Ishikawa (cell line): Measurements from ENCODE around the gene TFIP11.

Source experiments
- CEBPB ChIP-seq: IDR thresholded peaks from 2 replicates; pipeline ENCODE4 v1.6.1; 2012
- CREB1 ChIP-seq: IDR thresholded peaks from 2 replicates; pipeline ENCODE4 v1.6.1; 2012; ENCODE audit warnings: low read depth
- EGR1 ChIP-seq: IDR thresholded peaks from 2 replicates; pipeline ENCODE4 v1.6.1; 2012
- EP300 ChIP-seq: IDR thresholded peaks from 2 replicates; pipeline ENCODE4 v1.6.1; 2012; ENCODE audit warnings: borderline replicate concordance
- FOXM1 ChIP-seq: IDR thresholded peaks from 2 replicates; pipeline ENCODE4 v1.6.1; 2012; ENCODE audit warnings: low read depth, borderline replicate concordance
- NFIC ChIP-seq: IDR thresholded peaks from 2 replicates; pipeline ENCODE4 v1.6.1; 2012
- RAD21 ChIP-seq: IDR thresholded peaks from 2 replicates; pipeline ENCODE4 v1.6.1; 2012; ENCODE audit warnings: low read depth
- TAF1 ChIP-seq: IDR thresholded peaks from 2 replicates; pipeline ENCODE4 v1.6.1; 2012; ENCODE audit warnings: low read depth, mild to moderate bottlenecking
- TCF12 ChIP-seq: IDR thresholded peaks from 2 replicates; pipeline ENCODE4 v1.6.1; 2012; ENCODE audit warnings: low read depth
- TEAD4 ChIP-seq: IDR thresholded peaks from 2 replicates; pipeline ENCODE4 v1.6.1; 2012
- YY1 ChIP-seq: IDR thresholded peaks from 2 replicates; pipeline ENCODE4 v1.6.1; 2012; ENCODE audit warnings: low read depth
- ZBTB7A ChIP-seq: IDR thresholded peaks from 2 replicates; pipeline ENCODE4 v1.6.1; 2012; ENCODE audit warnings: low read depth
- TF ChIP-seq, protein P1 (sequence below): IDR thresholded peaks from 2 replicates; pipeline ENCODE4 v1.6.1; 2012
- TF ChIP-seq, protein P2 (sequence below): IDR thresholded peaks from 2 replicates; pipeline ENCODE4 v1.6.1; 2012; ENCODE audit warnings: low read depth, mild to moderate bottlenecking
- TF ChIP-seq, protein P3 (sequence below): IDR thresholded peaks from 2 replicates; pipeline ENCODE4 v1.6.1; 2012

Gene TFIP11

DNA sequence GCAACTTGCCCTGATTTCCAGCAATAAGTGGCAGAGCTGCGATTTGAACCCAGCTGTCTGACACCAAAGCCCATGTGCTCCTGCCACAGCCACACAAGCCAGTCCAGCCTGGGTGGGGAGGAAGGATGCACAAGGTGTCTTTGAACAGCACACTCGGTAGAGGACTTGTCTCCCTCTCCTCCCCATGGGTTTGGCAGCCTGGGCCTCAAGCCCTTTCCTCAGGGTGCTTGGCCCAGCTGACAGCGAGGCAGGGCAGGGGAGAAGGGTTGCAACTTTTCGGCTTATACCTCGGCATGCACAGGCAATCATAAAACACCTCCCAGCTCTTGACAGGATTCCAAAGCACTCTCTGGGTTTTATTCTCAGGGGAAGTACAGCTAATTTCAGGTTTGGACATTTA, 63.9 kb downstream of the TFIP11 start:
- TF ChIP-seq TCF12 (no peak), CREB1 (no peak), FOXM1 (no peak), TEAD4 (no peak), NFIC (no peak)
- TF ChIP-seq, protein P1, sequence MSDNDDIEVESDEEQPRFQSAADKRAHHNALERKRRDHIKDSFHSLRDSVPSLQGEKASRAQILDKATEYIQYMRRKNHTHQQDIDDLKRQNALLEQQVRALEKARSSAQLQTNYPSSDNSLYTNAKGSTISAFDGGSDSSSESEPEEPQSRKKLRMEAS: no peak

DNA sequence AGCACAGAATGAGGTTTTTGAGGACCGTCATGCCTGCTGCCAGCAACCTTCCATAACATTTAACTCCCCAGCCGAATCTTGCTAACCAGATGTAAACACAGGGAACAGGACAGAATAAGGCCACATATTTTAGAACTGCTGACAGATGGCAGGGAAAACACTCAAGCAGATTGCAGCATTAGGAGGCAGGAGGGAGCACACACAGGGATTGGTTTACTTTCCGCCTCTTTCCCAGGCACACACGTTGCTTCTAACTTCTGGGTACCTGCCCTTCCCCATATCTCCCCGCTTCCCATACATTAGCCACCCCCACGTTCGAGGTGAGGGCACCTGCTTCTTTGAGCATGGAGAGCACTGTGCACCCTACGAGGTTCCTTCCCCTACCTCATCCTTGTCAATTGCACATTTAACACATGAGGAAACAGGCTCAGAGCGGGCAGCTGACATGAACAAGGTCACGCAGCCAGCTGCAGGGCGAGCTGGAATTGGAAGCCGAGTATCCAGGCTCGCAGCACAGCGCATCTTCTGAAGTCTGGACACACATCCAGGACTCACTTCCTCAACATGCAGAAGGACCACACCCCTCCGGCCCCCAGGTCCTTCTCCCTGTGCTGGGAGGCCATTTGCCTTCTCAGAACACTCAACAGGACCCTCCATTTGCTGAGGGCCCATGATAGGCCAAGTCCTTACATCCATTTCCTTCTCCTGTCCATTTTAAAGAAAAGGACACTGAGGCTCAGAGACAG, 64.5 kb downstream of the TFIP11 start:
- TF ChIP-seq, protein P2, sequence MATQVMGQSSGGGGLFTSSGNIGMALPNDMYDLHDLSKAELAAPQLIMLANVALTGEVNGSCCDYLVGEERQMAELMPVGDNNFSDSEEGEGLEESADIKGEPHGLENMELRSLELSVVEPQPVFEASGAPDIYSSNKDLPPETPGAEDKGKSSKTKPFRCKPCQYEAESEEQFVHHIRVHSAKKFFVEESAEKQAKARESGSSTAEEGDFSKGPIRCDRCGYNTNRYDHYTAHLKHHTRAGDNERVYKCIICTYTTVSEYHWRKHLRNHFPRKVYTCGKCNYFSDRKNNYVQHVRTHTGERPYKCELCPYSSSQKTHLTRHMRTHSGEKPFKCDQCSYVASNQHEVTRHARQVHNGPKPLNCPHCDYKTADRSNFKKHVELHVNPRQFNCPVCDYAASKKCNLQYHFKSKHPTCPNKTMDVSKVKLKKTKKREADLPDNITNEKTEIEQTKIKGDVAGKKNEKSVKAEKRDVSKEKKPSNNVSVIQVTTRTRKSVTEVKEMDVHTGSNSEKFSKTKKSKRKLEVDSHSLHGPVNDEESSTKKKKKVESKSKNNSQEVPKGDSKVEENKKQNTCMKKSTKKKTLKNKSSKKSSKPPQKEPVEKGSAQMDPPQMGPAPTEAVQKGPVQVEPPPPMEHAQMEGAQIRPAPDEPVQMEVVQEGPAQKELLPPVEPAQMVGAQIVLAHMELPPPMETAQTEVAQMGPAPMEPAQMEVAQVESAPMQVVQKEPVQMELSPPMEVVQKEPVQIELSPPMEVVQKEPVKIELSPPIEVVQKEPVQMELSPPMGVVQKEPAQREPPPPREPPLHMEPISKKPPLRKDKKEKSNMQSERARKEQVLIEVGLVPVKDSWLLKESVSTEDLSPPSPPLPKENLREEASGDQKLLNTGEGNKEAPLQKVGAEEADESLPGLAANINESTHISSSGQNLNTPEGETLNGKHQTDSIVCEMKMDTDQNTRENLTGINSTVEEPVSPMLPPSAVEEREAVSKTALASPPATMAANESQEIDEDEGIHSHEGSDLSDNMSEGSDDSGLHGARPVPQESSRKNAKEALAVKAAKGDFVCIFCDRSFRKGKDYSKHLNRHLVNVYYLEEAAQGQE: no peak
- TF ChIP-seq, protein P3, sequence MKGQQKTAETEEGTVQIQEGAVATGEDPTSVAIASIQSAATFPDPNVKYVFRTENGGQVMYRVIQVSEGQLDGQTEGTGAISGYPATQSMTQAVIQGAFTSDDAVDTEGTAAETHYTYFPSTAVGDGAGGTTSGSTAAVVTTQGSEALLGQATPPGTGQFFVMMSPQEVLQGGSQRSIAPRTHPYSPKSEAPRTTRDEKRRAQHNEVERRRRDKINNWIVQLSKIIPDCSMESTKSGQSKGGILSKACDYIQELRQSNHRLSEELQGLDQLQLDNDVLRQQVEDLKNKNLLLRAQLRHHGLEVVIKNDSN: no peak
- TF ChIP-seq TAF1 (no peak), EP300 (no peak), EGR1 (no peak), ZBTB7A (no peak), NFIC (no peak), RAD21 (no peak)

DNA sequence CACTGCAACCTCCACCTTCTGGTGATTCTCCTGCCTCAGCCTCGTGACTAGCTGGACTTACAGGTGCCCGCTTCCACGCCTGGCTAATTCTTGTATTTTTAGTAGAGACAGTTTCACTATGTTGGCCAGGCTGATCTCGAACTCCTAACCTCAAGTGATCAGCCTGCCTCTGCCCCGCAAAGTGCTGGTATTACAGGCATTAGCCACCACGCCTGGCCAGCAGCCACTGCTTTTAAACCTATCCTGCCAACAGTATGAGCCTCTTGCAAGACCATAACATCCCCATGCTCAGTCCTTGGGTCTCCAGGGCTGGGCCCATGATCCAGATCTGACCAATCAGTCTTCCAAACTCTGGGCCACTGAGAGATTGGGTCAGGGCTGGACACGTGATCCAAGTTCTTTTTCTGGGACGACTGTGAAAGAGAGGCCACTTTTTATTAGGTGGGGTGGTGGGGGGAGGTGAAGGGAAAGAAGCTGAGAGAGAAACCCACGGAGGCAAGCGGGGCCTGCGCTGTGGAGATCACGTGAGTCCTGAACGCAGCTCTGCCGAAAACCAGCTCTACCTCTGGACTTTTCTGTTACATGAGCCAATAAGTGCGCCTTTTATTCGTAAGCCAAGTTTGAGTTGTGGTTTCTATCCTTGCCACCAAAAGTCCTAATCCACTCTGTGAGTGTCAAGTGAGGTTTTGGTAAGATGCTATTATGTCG, 65.3 kb downstream of the TFIP11 start:
- no peak for TF ChIP-seq CEBPB
- no peak for TF ChIP-seq NFIC
- TF ChIP-seq CREB1: no peak
- no peak for TF ChIP-seq EP300
- TF ChIP-seq, protein P3: no peak
- TF ChIP-seq ZBTB7A: no peak
- TF ChIP-seq TAF1: no peak
- TF ChIP-seq YY1: no peak
- TF ChIP-seq FOXM1: no peak
- TF ChIP-seq TEAD4: no peak
- TF ChIP-seq, protein P1: no peak

DNA sequence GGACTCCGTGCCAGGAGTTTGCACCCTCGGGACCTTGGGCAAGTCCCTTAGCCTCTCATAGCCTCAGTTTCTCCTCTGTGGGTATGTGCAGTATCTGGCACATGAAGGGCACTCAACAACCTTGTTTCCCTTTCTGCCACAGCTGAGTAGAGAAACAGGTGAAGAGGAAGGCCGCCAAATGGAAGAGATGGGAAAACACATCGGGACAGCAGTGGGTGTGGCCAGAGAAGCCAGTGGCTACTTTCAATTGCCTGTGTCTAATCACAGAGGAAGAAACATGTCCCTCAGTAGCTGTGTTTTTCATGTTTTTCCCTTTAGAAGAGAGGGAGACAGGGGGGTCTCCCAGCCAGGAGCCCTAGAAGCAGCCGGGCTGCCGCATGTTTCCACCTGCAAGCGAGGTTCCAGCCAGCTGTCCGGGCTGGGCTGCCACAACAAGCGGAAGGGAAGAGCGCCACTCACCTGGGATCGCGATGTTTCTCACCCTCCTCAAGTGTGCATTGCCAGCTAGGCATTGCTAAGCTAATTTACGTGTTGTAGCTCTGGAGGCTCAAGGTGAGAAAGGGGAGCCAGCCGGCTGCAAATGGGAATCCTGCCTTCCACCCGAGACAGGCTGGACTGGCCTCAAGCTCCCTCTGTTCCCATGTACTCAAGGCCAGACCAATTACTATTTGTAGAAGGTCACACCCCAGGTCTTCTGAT, 66.5 kb downstream of the TFIP11 start:
- no peak for TF ChIP-seq ZBTB7A
- TF ChIP-seq CEBPB: no peak
- TF ChIP-seq NFIC: no peak
- TF ChIP-seq, protein P2: no peak
- TF ChIP-seq FOXM1: no peak
- TF ChIP-seq TAF1: no peak
- TF ChIP-seq EGR1: no peak
- no peak for TF ChIP-seq RAD21

DNA sequence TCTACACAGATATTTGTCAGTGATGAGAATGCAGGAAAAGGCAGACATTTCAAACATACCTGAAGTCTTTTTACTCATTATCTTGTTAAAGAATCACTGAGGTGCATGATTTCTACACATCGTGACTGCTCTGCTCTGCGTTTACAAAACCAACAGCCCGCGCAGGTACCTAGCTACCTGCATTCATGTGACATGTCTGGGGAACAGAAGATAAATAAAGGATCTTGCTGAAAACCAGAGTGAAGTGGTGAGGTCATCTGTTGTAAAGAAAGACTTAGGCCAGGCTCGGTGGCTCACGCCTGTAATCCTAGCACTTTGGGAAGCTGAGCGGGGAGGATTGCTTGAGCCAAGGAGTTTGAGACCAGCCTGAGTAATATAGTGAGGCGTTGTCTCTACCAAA, 67.5 kb downstream of the TFIP11 start:
- TF ChIP-seq TAF1 (no peak), RAD21 (no peak), CEBPB (no peak), EP300 (no peak), EGR1 (no peak), FOXM1 (no peak), NFIC (no peak), CREB1 (no peak), ZBTB7A (no peak), TEAD4 (no peak), TCF12 (no peak), YY1 (no peak)
- TF ChIP-seq, protein P1: no peak
- TF ChIP-seq, protein P2: no peak
- TF ChIP-seq, protein P3: no peak
